Renal pelvis (tissue), 4 donors: ENCODE results near the gene GSTM5. TPM values are rescaled to one million over a fixed set of nuclear protein-coding genes. Genes with fewer than 3 reads are reported as not detected.
"Not testable (repeated sequence)": the region's sequence is repeated elsewhere in the genome, so short reads cannot be mapped to it uniquely, and the experiment has no call there.

Experiments
- DNase-seq: peaks from one replicate; pipeline ENCODE4 v3.0.0-alpha.2; 2013
- polyA plus RNA-seq, 3 donors: library from polyadenylated mRNA; unstranded; fragments of 120-200 nt; gene quantifications; one replicate each; pipeline ENCODE4 v1.2.1, GENCODE V29; 2013; ENCODE audit not compliant: insufficient read length in 3 of 3

The GSTM5 gene
- polyA plus RNA-seq, 3 donors: 36.5 to 72.6 (median 71.1) TPM

DNA sequence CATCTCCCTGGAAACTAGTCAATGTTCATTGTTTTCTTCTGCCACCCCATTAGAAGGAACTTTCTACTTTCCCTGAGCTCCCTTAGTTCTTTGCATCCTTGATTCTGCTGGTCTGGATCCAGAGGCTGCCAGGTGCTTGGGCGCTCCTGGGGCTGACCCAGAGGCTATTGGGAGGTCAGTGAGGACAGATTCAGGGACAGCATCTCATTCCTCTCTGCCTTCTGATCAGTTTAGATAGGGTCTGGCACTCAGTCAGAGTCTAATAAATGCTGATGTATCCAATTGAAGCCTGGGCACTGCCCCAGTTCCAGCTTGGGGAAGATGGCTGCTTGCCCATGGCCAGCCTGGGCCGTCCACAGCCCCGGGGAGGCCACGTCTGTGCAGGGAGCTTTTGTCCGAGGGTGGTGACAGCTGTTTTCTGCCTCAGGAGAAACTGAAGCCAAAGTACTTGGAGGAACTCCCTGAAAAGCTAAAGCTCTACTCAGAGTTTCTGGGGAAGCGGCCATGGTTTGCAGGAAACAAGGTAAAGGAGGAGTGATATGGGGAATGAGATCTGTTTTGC, 22.1 kb upstream of the GSTM5 start:
- no peak for DNase-seq

DNA sequence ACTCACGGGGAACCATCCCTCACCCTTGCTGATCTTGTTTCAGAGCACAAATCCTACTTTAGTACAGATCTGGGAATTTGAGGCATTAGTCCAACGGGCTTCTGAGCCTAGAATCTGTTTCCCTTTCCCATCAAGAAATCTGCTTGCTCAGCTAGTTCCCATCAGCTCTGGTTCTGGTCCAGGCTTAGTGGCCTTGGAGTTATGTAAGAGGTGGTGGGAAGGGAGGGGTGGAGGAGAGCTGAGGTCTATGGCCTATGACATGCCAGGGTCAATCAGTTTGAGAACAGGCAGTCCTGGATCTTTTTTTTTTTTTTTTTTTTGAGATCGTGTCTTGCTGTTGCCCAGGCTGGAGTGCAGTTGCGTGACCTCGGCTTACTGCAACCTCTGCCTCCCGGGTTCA, 20.3 kb upstream of the GSTM5 start:
- DNase-seq: no peak

DNA sequence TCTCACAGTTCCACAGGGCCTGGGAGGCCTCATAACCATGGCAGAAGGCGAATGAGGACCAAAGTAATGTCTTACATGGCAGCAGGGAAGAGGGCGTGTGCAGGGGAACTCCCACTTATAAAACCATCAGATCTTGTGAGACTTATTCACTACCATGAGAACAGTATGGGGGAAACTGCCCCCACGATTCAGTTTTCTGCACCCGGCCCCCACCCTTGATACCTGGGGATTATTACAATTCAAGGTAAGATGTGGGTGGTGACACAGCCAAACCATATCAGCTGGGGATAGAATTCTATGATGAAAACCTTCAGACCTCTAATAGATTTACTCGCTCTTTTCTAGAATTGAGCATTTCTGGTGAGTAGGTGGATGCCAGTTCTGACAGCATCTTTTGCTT, 17.7 kb upstream of the GSTM5 start:
- DNase-seq: not testable (repeated sequence)

DNA sequence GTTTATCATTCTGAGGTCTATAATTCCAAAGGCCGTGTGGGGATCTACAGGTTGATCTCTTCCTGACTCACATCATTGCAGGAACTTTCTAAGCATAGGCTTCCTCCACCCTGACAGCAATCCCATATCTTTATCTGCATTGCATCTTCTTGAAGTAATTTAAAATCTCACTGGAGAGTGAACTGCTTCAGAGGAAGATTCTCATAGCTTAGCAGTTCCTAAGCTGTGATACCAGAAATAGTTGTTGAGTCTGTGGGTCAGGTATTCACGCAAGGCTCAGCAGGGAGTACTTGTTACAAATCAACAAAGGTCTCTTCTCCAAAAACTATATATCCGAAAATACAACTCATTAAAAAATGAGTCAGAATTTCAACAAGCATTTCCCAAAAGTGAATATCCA, 16.9 kb upstream of the GSTM5 start:
- not testable (repeated sequence) for DNase-seq

DNA sequence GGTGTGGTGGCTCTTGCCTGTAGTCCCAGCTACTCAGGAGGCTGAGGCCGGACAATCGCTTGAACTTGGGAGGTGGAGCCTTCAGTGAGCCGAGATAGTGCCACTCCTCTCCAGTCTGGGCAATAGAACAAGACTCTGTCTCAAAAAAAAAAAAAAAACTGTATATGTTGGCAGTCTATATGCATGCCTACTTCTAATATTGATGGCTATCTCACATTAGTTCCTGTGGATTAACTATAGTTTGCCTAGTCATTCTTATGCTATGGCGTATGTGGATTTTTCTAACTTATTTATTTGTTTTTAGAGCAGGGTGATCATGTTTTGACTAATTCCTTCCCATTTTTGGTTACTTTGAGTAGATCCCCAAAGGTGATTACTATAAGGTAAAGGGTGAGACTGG, 15.0 kb upstream of the GSTM5 start:
- no peak for DNase-seq

DNA sequence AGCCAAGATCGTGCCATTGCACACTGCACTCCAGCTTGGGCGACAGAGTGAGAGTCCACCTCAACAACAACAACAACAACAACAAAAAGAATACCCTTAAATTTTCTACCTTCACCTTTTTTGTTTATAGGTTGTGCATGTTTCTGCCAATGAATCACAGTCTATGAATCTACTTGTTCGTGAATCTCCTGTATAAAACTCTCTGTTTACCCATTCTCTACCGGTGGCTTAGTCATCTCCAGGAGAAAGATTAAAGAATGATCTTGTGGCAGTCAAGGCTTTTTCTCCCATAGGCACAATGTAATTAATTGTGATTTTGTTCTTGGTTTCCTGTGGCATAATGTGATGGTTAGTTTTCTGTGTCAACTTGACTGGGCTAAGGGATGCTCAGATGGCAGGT, 14.2 kb upstream of the GSTM5 start:
- not testable (repeated sequence) for DNase-seq

DNA sequence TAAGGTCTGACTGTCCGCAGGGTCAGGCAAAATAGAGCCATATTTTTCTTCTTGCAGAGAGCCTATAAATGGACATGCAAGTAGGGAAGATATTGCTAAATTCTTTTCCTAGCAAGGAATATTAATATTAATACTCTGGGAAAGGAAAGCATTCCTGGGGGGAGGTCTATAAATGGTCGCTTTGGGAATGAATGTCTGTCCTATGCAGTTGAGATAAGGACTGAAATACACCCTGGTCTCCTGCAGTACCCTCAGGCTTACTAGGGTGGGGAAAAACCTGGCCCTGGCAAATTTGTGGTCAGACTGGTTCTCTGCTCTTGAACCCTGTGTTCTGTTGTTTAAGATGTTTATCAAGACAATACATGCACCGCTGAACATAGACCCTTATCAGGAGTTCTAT, 9.1 kb upstream of the GSTM5 start:
- not testable (repeated sequence) for DNase-seq

DNA sequence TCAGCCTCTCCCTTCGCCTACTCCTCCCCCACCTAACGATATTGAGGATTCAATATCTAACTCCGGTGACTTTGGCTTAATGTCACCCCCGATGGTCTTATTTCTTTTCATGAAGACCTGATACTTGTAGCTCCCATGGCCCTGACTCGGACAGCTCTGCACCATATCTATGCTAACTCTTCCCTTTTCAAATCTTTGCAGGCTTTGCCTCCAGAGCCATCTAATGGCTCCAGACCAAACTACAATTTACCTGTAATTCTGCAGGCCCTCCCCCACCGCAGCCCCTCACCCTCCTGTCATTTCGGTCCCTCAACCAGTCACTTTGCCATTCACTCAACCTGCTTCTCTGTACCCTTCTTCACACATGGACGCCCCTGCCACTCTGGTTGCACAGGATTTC, 7.9 kb upstream of the GSTM5 start:
- DNase-seq: no peak

DNA sequence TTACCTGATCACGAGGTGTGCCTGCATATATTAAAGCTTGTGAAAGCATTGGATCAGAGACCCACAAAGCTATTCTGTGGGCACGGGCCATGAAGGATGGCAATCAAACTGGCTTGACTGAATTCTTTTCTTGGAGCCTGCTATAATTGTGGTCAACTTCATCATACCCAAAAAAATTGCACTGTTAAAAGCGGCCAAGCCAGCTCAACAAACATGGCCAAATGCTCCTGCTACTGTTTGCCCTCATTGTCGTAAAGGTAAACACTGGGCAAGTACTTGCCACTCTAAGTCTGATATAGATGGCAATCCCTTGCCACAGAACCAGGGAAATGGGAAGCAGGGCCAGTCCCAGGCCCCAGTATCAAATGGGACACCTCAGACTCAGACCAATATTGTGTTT, 6.6 kb upstream of the GSTM5 start:
- DNase-seq: no peak

DNA sequence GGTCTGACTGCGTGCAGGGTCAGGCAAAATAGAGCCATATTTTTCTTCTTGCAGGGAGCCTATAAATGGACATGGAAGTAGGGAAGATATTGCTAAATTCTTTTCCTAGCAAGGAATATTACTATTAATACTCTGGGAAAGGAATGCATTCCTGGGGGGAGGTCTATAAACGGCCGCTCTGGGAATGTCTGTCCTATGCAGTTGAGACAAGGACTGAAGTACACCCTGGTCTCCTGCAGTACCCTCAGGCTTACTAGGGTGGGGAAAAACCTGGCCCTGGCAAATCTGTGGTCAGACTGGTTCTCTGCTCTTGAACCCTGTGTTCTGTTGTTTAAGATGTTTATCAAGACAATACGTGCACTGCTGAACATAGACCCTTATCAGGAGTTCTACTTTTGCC, 3.1 kb upstream of the GSTM5 start:
- DNase-seq: not testable (repeated sequence)

DNA sequence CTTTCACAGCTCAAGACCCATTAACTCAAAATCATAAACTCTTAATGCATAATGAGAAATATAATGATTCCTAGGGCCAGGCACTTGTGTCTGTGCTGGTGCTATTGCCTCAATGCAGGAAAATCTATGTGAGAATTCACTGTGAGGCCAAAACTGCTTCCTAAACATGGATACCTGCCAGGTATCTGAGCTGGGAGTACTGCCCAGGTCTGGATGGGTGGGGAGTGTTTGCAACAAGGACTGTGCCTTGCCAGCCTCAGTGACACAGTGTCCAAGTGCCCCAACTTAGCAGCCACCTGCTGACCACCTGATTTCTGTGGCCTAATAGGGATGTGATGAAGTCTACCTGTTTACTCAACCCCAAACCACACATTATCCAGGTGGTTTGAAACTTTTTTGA, 2.2 kb upstream of the GSTM5 start:
- not testable (repeated sequence) for DNase-seq

DNA sequence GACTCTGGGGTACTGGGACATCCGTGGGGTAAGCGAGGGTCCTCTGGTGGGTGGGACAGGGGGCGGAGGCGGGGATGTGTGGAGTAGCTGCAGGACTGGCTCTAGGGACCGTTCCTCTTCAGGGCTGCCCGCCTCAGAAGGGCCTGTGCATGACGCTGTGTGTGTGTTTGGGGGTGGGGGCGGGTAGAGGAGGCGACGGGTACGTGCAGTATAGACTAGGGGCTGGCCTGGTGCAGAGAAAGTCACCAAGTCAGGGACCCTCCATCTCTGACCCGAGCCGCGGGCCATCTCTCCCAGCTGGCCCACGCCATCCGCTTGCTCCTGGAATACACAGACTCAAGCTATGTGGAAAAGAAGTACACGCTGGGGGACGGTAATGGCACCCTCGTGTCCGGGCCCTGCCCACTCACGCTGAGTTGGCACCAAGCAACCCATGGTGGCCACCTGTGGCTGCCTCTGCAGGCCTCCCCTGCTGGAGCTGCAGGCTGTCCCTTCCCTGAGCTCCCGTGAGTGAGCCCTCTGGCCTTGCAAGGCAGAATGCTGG, 342 bp downstream of the GSTM5 start:
- DNase-seq: no peak

DNA sequence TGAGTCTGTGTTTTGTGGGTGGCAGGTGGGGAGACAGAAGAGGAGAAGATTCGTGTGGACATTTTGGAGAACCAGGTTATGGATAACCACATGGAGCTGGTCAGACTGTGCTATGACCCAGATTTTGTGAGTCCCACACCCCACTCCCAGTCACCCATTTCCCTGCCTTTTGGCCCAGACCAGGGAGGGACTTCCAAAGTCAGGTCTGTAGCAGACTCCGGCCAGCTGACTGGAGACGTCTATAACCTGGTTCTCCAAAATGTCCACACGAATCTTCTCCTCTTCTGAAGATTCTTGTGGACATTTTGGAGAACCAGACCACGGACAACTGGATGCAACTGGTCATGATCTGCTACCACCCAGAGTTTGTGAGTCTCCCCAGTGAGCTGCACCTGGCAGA, 1.6 kb downstream of the GSTM5 start:
- DNase-seq: no peak

DNA sequence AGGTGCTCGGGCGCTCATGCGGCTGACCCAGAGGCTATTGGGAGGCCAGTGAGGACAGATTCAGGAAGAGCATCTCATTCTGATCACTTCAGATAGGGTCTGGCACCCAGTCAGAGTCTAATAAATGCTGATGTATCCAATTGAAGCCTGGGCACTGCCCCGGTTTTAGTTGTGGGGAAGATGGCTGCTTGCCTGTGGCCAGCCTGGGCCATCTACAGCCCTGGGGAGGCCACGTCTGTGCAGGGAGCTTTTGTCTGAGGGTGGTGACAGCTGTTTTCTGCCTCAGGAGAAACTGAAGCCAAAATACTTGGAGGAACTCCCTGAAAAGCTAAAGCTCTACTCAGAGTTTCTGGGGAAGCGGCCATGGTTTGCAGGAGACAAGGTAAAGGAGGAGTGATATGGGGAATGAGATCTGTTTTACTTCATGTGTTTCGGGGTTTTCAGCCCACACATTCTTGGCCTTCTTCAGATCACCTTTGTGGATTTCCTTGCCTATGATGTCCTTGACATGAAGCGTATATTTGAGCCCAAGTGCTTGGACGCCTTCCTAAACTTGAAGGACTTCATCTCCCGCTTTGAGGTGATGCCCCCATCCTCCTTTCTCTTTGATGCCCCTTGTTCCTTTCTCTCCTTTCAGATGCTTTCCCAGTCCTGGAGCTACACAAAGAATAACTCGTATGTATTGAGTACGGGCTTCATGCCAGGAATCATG, 2.8 kb downstream of the GSTM5 start:
- DNase-seq: no peak

DNA sequence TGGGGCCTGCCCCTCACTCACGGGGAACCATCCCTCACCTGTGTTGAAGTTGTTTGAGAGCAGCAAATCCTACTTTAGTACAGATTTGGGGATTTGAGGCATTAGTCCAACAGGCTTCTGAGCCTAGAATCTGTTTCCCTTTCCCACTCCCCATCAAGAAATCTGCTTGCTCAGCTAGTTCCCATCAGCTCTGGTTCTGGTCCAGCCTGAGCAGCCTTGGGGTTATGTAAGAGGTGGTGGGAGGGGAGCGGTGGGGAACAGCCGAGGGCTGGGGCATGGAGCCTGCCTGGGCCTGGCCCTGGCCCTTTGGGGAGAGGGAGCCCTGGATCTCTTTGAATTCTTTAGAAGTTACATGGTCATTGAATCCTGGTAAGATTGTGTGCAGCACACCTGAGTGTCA, 4.1 kb downstream of the GSTM5 start:
- no peak for DNase-seq

DNA sequence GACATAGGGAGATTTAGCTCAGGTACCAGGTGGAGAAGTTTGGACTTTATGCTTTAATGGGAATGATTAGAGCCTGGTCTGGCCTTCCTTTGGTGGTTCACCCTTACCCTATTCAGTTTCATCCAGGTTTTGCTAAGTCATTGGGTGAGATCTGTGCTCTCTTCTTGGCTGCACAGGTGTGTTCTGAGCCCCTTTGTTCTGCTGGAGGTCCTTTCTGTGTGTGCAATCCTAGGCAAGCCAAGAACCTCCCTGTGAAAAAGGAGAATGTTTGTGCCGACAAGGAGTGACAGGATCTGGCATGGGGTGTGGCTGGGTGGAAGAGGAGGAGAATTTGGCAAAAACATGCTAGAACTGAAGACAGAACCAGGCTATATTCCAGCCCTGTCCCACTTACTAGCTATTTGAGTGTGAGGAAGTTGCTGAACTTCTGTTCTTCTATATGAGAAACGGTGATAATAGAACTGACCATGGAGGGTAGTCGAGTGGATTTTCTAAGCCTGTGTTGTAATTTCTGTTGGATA, 4.6 kb downstream of the GSTM5 start:
- DNase-seq: no peak

DNA sequence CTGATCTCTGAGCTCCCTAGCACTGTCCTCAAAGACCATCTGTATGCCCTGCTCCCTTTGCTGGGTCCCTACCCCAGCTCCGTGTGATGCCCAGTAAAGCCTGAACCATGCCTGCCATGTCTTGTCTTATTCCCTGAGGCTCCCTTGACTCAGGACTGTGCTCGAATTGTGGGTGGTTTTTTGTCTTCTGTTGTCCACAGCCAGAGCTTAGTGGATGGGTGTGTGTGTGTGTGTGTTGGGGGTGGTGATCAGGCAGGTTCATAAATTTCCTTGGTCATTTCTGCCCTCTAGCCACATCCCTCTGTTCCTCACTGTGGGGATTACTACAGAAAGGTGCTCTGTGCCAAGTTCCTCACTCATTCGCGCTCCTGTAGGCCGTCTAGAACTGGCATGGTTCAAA, 5.7 kb downstream of the GSTM5 start:
- no peak for DNase-seq

DNA sequence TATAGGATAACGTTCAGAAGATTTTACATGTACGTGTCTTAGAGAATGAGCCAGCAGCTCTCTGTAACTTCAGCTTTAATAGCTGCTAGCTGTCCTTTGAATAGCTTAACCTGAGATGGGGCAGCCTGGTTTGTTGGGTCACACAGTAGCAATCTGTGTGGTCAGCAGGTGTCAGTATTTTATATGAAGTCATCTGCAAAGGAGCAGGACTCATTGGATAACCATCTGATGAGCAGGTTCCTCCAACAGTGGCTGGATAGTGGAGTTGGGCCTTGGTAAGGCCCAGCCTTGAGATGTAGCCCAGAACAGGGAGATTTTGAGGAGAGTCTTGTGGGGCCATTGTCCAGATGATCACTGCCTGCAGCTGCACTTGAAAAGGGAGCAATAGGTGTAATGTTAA, 6.4 kb downstream of the GSTM5 start:
- no peak for DNase-seq

DNA sequence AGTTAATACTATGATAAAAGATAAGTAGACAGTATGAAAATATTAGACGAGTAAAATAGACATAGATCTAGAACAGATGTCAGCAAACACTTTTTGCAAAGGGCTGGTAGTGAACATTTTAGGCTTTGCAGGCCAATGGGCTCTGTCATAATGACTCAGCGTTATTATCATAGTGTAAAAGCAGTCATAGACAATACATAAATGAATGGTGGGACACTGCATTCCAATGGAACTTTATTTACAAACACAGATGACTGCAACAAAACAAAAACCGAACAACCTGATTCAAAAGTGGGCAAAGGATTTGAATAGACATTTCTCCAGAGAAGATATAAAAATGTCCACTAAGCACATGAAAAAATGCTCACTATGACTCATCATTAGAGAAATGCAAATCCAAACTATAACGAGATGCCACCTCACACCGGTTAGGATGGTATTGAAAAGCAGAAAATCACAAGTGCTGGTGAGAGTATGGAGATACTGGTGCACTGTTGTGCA, 7.3 kb downstream of the GSTM5 start:
- no peak for DNase-seq

DNA sequence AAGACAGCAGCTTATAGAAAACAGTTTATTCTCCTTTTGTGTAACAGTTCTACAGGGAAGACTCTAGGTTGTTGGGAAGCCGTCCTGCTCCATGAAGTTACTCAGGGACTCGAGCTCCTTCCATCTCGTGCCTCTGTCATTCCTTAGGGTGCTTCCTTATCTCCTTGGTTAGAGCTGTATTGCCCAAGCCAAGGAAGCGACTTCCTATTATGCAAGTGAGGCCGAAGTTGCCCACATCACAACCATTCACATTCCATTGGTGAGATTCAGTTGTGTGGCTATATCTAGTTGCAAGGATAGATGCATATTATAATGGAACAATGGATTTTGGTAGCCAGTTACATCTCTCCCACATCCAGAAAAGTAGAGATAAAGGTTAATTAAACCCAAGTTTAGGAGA, 9.0 kb downstream of the GSTM5 start:
- DNase-seq: no peak

DNA sequence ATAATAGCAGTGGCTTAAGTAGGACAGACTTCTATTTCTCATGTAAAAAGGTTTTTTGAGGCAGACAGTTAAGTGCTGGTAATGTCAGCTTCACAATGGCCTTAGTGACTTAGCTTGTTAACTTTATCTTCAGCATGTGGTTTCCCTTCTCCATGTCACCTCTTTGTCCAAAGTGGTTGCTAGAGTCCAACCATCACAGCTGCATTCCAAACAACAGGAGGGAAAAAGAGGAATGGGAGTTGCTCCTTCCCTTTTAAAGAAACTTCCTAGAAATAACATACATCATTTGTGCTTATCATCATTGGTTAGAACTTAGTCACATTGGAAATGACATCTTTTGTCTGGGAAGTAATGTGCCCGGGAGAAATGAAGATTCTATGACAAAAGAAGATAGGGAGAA, 9.9 kb downstream of the GSTM5 start:
- DNase-seq: no peak

DNA sequence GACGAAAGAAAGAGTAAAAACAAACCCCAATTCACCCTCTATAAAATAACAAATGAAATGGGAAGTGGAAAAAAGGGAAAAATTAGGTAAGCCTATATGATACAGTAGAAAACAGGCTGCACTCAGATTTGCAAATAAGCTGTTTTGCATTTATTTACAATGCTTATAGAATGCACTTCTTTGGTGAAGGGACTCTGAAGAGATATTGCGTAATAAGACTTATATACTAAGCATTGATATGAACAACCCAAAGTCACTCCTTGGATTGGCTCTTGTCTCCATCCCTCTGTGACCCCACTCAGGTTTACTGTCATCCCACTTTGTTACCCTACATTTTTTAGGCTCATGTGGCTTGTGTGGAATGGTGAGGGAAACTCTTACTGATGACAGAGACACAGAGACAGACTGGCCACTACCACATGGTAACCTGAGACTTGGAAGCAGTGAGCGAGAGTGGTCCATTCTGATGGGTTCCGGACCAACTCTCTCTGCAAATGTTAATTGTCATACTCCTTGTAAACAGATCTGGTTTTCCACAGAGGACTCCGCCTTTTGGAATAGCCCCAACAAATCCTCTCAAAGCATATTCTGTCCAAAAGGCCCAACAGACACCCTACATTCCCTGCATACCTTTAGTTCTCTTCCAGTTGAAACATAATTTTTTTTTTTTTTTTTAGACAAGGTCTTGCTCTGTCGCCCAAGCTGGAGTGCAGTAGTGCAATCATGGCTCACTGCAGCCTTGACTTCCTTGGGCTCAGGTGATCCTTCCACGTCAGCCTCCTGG, 11.0 kb downstream of the GSTM5 start:
- no peak for DNase-seq

DNA sequence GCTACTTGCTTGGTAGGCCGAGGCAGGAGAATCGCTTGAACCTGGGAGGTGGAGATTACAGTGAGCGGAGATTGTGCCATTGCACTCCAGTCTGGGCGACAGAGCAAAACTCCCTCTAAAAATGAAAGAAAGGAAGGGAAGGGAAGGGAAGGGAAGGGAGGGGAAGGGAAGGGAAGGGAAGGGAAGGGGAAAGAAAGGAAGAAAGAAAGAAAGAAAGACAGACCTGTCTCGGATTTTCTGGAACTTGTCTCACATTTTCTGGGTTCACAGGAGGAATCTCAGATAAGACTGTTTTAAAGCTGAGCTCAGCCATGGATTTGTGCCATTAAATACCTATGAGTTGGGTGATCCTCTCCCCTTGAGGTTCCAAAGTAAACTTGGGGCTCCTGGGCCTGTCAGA, 12.9 kb downstream of the GSTM5 start:
- no peak for DNase-seq
